Dendritic cell treated with granulocyte-macrophage colony-stimulating factor and Interleukin-4, amounts not matched to agents 40 ng/mL and 50 ng/mL, for 4 days (primary cell): ENCODE measurements around the gene RTN4RL2.
A peak's percentile ranks its signal among the peaks of the same experiment; 100 is the strongest.

Source experiments
- H3K27ac Mint-ChIP-seq: one replicate; pipeline ENCODE4 v1.8.0; 2022; ENCODE audit warnings: mild to moderate bottlenecking, mixed read lengths
- H3K27me3 Mint-ChIP-seq: one replicate; pipeline ENCODE4 v1.8.0; 2022; ENCODE audit warnings: mild to moderate bottlenecking, mixed read lengths
- H3K36me3 Mint-ChIP-seq: one replicate; pipeline ENCODE4 v1.8.0; 2022; ENCODE audit warnings: low read depth, mixed read lengths
- H3K4me1 Mint-ChIP-seq: one replicate; pipeline ENCODE4 v1.8.0; 2022; ENCODE audit warnings: low read depth, mixed read lengths
- H3K4me3 Mint-ChIP-seq: one replicate; pipeline ENCODE4 v1.8.0; 2022; ENCODE audit warnings: mild to moderate bottlenecking, moderate library complexity, mixed read lengths
- H3K9me3 Mint-ChIP-seq: one replicate; pipeline ENCODE4 v1.8.0; 2022; ENCODE audit warnings: mixed read lengths
- intact Hi-C: fragments of 100-400 bp; cut with micrococcal nuclease; formaldehyde crosslinking; loops from one replicate; pipeline ENCODE4 v1.15.0; 2022

RTN4RL2 gene

DNA sequence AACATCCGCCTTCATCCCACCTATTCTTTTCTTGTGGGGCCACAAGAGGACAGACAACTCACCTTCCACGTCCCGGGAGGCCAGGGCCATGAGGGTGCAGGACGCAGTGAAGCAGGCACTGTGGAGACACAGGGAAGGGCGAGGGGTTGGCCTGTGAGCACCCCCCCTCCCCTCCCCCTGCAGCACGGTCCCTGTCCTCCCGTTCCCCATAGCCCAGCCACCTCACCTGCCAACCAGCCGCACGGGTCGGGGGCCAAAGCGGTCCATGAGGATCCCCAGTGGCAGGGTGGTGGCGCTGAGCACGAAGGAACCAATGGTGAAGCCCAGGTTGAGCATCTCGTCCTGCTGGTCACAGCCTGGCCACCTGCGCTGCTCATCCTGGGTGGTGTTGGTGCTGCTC lies 40.6 kb downstream of the RTN4RL2 start:
- peaks cover 9% of the 10 kb centered on the region for H3K4me1 Mint-ChIP-seq
- no peak overlapping the region for H3K4me3 Mint-ChIP-seq
- no peak overlapping the region for H3K27ac Mint-ChIP-seq
- no peaks in the 10 kb centered on the region for H3K9me3 Mint-ChIP-seq
- intact Hi-C loops, result no loop called here
- H3K27me3 Mint-ChIP-seq, result no peaks in the 10 kb centered on the region
- peaks cover 4% of the 10 kb centered on the region for H3K36me3 Mint-ChIP-seq

DNA sequence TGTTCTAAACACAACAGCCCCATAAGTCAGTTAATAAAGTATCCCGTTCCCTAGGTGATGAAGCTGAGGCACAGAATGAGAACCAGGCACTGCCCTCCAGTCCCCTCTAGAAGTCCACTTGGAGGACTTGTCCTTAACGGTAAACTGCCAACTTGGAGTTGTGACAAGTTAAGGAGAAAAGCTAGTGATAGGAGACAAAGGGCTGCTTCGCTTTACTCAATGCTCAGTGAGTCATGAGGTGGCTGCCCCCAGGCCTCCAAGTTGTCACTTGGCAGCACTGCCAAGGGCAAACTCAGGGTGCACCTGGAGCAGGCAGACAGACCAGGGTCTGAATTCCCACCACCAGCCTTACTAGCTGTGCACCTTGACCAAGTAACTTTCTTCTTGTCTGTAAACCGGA lies 41.6 kb downstream of the RTN4RL2 start:
- Mint-ChIP-seq H3K36me3 (peaks cover 4% of the 10 kb centered on the region), H3K4me1 (peaks cover 9% of the 10 kb centered on the region), H3K27me3 (no peaks in the 10 kb centered on the region), H3K27ac (no peak overlapping the region), H3K9me3 (no peaks in the 10 kb centered on the region), H3K4me3 (no peak overlapping the region)
- intact Hi-C loops, result no loop called here

DNA sequence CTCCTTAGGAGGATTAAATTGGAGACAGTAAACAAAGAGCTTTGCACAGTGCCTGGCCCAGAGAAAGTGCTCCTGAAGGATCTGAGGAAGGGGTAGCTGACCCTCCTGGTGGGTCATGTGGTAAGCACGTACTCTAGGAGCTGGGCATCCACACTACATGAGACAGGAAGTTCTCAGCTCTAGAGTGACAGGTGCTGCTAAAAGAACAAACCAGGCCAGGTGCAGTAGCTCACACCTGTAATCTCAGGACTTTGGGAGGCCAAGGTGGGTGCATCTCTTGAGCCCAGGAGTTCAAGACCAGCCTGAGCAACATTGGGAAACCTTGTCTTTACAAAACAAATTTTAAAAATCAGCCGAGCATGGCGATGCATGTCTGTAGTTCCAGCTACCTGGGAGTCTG lies 42.0 kb downstream of the RTN4RL2 start:
- no peaks in the 10 kb centered on the region for H3K9me3 Mint-ChIP-seq
- H3K4me1 Mint-ChIP-seq, result peaks cover 9% of the 10 kb centered on the region
- no peaks in the 10 kb centered on the region for H3K27me3 Mint-ChIP-seq
- no peak overlapping the region for H3K4me3 Mint-ChIP-seq
- H3K27ac Mint-ChIP-seq, result no peak overlapping the region
- intact Hi-C loops, result no loop called here
- H3K36me3 Mint-ChIP-seq, result peaks cover 4% of the 10 kb centered on the region

DNA sequence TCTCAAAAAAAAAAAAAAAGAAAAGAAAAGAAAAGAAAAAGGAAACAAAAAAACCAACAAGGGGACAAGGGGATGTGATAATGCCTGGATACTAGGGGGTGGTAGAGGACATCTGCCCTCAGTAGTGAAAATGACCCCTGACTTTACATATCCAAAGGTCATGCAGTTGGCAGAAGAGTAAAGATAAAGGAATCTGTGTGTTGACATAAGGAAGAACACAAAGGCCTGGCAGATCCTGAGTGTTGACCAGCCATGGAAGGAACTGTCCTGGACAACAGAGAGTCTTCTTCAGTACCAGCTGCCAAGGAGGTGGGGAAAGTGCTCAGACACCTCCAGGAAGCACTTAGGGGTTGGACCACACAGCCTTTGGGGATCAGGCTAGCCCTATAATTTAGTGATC lies 42.5 kb downstream of the RTN4RL2 start:
- intact Hi-C loops, result no loop called here
- Mint-ChIP-seq H3K9me3 (no peaks in the 10 kb centered on the region), H3K36me3 (peaks cover 4% of the 10 kb centered on the region), H3K4me1 (peaks cover 9% of the 10 kb centered on the region), H3K27me3 (no peaks in the 10 kb centered on the region), H3K4me3 (no peak overlapping the region), H3K27ac (no peak overlapping the region)

DNA sequence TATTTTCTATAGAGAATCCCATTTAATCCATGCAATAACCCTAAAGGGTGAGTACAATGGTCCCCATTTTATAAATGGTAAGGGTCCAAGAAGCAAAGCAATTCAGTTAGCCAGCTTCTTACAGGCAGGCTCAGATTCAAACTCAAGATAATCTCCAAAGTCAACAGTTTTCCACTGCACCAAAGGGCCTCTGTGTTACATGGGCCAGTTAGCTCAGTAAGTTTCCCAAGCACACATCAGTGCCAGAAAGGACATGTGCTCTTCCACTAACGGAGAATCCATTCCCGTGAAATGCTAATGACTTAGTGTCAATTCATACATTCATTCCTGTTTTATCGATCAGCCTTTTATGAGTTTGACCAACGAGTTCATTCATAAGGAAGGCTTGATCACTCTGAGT lies 44.2 kb downstream of the RTN4RL2 start:
- Mint-ChIP-seq H3K9me3 (no peaks in the 10 kb centered on the region), H3K27me3 (no peaks in the 10 kb centered on the region), H3K4me3 (no peak overlapping the region)

DNA sequence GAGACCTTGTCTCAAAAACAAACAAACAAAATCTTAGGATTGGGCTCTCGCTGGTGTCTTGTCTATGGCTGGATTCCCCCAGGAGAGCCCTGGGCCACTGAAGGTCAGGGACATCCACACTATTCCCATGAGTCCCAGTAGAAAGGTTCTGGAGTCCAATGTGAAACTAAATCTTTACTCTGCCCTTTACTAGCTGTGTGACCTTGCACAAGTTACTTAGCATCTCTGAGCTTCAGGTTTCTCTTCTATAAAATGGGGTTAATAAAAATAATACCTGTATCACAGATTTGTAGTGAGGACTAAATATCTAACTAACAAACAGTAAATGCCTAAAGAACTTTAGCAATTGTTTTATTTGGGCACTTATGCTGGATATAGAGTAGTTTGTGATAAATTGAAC lies 46.2 kb downstream of the RTN4RL2 start:
- Mint-ChIP-seq H3K4me3 (no peak overlapping the region), H3K27me3 (no peaks in the 10 kb centered on the region), H3K36me3 (no peaks in the 10 kb centered on the region), H3K4me1 (no peaks in the 10 kb centered on the region), H3K9me3 (no peaks in the 10 kb centered on the region), H3K27ac (no peak overlapping the region)
- intact Hi-C loops, result no loop called here

More for the DNA sequence above, 44.2 kb downstream of the RTN4RL2 start:
- H3K4me1 Mint-ChIP-seq, result peaks cover 9% of the 10 kb centered on the region
- peaks cover 4% of the 10 kb centered on the region for H3K36me3 Mint-ChIP-seq
- no peak overlapping the region for H3K27ac Mint-ChIP-seq
- intact Hi-C loops, result no loop called here

DNA sequence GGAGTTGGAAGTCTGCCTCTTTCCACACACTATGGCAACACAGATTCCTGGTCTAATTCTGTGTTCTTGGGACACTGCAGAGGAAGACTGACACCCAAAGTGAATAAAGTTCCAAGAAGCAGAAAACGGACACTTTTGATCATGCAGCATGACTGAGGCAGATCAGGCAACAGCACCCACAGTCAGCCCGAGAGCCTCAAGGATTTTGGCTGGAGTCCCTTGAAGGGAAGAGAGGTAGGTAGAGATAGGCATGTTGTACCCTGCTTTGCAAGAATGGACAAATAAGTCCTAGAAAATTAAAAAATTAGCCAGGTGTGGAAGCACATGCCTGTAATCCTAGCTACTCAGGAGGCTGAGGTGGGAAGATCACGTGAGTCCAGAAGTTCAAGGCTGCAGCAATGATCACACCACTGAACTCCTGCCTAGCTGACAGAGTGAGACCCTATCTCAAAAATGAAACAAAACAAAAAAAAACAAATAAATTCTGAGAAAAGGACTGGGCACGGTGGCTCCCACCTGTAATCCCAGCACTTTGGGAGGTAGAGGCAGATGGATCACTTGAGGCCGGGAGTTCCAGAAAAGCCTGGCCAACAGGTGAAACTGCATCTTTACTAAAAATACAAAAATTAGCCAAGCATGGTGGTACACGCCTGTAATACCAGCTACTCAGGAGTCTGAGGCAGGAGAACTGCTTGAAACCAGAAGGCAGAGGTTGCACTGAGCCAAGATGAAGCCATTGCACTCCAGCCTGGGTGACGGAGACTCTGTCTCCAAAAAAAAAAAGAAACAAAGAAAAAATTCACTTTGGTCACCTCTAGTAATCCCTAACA lies 48.2 kb downstream of the RTN4RL2 start:
- H3K27me3 Mint-ChIP-seq, result peaks cover 1% of the 10 kb centered on the region
- H3K4me1 Mint-ChIP-seq, result no peaks in the 10 kb centered on the region
- H3K27ac Mint-ChIP-seq, result no peak overlapping the region
- intact Hi-C loops, result no loop called here
- H3K36me3 Mint-ChIP-seq, result no peaks in the 10 kb centered on the region
- no peak overlapping the region for H3K4me3 Mint-ChIP-seq
- no peaks in the 10 kb centered on the region for H3K9me3 Mint-ChIP-seq

DNA sequence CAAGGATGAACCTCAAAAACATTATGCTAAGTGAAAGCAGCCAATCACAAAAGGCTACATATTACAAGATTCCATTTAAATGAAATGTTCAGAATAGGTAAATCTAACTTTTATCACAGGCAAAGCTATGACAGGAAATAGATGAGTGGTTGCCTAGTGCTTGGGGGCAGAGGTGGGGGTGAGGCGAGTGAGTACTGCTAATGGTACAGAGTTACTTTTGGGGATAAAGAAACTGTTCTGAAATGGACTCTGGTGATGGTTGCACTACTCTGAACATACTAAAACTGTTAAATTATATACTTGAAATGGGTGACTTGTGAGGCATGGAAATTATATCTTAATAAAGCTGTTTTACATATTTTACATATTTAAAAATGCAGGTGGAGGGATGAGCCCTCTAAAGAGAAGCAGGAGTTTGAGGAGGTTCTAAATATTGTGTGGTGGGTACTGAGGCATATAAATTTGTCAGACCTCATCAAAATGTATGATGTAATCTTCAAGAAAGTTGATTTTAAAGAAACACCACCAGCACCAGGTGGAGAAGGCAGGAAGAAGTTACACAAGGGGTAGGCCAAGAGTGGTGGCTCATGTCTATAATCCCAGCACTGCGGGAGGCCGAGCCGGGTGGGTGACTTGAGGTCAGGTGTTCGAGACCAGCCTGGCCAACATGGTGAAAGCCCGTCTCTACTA lies 51.6 kb downstream of the RTN4RL2 start:
- intact Hi-C loops, result no loop called here
- H3K4me3 Mint-ChIP-seq, result no peak overlapping the region
- H3K27me3 Mint-ChIP-seq, result peaks cover 19% of the 10 kb centered on the region
- H3K27ac Mint-ChIP-seq, result no peak overlapping the region
- H3K4me1 Mint-ChIP-seq, result peaks cover 26% of the 10 kb centered on the region
- H3K36me3 Mint-ChIP-seq, result peaks cover 14% of the 10 kb centered on the region
- no peaks in the 10 kb centered on the region for H3K9me3 Mint-ChIP-seq

DNA sequence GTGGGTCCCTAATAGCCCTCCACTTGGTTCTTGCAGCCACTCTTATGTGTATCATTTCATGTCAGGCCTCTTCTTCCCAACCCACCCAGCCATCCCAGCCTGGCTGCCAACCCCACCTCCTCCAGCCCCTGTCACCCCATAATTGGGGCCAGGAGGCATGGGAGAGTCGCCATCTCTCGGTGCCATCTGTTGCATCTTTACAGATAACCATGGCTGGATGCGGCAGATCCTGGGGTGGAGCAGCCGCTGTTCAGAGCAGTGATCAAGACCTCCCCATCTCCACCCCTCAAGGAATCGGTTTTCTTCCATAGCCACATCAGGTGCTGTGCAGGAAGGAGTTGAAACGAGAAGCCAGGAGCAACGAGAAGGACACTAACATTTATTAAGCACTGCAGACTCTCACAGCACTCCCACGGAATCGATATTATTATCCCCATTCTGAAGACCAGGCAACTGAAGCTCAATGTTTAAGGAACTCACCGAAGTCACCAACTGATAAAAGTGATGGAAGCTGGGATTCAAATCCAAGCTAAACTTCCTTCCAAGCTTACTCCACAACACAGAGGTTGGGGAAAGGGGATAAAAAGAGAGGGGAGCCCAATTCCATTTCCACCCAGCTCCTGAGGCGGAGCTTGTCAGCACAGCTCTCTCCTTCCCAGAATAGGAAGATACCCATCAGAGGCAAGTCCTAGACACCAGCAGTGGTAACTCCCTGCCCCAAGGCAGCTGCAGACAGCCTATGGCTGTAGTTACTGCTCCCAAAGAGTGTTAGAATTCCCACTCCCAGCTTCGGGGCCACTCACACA lies 52.5 kb downstream of the RTN4RL2 start:
- no peak overlapping the region for H3K4me3 Mint-ChIP-seq
- no peak overlapping the region for H3K27ac Mint-ChIP-seq
- intact Hi-C loops, result no loop called here
- H3K9me3 Mint-ChIP-seq, result no peaks in the 10 kb centered on the region
- H3K4me1 Mint-ChIP-seq, result peaks cover 29% of the 10 kb centered on the region
- H3K36me3 Mint-ChIP-seq, result peaks cover 14% of the 10 kb centered on the region
- peaks cover 19% of the 10 kb centered on the region for H3K27me3 Mint-ChIP-seq

DNA sequence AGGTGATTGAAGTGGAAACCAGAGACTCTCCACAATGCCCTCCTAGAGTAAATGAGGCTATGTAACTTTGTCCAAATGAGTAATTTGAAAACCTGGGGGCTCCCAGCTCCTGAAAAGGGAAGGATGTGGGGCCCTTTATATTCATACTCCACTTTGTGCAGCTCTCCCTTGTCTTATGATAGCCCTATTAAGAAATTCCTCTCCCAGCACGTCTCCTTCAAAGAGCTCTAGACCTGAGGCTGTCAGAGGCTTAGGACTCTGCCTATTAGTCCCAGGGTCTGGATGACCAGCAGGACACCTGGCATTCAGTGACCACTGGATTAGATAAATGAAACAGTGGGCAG lies 53.1 kb downstream of the RTN4RL2 start:
- Mint-ChIP-seq H3K9me3 (no peaks in the 10 kb centered on the region), H3K4me3 (no peak overlapping the region), H3K4me1 (peaks cover 30% of the 10 kb centered on the region), H3K27ac (no peak overlapping the region), H3K27me3 (peaks cover 19% of the 10 kb centered on the region), H3K36me3 (peaks cover 14% of the 10 kb centered on the region)
- intact Hi-C loops, result no loop called here

DNA sequence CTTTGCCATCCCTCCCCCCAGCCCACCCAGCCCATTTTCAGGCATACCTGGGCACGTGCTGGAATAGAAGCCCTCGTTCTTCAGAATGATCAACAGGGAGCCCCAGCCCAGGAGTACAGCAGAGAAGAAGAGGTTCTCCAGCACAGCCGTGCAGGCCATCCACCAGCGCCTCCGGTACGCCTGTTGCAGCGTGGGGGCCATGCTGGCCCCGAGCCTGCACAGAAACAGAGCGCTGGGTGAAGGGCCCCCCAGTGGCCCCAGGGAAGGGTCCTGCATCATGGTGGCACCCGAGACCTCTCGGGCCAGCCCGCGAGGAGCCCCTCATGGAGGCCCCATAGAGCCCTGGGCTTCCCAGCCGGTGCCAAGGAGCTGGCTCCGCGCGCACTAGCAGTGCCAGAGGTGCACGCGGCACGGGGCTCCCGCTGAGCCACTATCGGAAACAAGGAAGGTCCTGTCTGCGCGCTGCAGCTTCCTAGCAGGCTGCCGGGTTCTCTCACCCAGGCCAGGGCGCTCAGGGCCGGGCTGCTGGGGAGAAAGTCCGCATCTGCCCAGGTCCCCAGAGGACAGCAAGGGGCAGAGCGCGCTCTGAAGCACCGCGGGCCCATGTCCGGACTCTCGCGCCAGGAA lies 53.7 kb downstream of the RTN4RL2 start:
- Mint-ChIP-seq H3K27me3 (peaks cover 19% of the 10 kb centered on the region), H3K9me3 (no peaks in the 10 kb centered on the region), H3K36me3 (peaks cover 14% of the 10 kb centered on the region), H3K27ac (no peak overlapping the region), H3K4me1 (peaks cover 35% of the 10 kb centered on the region), H3K4me3 (peak overlapping the region; percentile 99)
- intact Hi-C loops, result no loop called here

DNA sequence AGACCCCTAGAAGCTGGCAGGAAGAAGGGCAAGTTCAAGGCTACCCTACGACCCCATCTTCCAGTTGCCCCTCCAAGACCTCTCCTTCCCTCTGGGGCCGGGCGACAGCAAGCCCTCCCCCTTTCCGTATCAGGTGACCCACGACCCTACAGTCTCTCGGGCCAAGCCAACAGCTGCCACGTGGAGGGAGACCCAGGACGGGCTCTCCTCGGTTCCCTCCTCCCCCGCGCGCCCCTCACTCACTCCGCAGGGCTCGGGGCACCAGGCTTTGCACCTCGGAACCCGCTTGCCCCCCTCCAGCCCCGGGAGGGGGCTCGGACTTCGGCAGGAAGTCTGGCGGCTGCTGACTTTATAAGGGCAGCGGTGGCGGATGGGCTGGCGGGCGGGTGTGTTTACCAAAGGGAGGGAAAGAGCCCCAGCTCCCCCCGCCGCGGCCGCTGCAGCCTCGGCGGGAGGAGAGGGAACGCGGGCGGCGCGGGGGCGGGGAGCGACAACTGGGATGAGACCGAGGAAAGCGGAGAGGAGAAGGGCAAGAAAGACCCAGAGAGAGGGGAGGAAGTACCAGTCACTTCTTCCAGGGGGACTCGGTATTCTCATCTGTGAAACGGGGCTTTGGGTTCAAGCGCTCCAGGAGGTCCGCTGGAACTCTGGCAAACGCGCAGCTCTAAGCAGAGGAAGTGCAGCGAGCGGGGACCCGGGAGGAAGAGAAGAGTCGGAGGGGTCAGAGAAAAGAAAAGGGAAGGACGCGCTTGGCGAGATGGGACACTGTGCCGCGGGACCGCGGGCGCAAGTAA lies 54.4 kb downstream of the RTN4RL2 start:
- Mint-ChIP-seq H3K9me3 (no peaks in the 10 kb centered on the region), H3K4me1 (peaks cover 35% of the 10 kb centered on the region), H3K27ac (peak overlapping the region; percentile 77)

DNA sequence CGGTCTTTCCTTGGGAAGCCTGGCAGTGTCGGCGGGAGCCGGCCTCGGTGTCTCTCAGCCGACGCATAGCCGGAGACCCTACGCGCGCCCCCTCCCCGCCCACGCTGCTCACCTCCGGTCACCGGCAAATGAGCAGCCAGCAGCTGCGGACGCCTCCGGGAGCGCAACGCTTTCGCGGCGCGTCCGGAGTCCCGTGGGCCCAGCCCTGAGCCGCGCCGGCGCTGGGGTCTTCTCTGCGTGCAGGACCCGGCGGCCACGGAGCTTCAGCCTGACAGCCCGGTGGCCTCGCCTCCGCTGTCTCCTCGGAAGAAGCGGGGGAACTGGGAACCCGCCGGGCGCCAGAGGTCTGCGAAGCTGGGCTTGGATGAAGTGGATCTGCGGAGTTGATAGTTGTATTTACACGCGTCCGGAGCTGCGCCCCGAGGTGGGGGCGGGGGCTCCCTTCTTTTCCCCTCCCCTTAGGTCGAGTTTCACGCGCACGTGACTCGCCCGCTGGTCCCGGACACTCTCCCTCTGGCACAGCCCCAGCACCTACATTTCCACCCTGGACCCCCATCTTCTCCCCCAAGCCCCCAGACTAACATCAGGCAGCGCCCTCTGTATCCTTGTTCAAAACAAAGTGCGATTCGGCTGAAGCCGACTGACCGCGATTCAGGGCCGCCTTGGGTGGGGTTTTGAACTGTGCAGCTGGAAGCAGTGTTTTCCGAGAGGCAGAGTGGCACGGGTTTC lies 55.2 kb downstream of the RTN4RL2 start, which contains the start of gene SLC43A1:
Gene SLC43A1, minus strand, starts transcription at position 371 of the 729 bp plus-strand sequence. CDS start 1,591 bp downstream, outside the sequence.
- no peaks in the 10 kb centered on the region for H3K9me3 Mint-ChIP-seq
- H3K4me3 Mint-ChIP-seq, result peak within 1 kb of the TSS; percentile 99
- peaks cover 19% of the 10 kb centered on the region for H3K27me3 Mint-ChIP-seq
- peaks cover 35% of the 10 kb centered on the region for H3K4me1 Mint-ChIP-seq
- peaks cover 14% of the 10 kb centered on the region for H3K36me3 Mint-ChIP-seq
- H3K27ac Mint-ChIP-seq, result peak within 1 kb of the TSS; percentile 77
- intact Hi-C loops, result no loop called here

More for the DNA sequence above, 54.4 kb downstream of the RTN4RL2 start:
- intact Hi-C loops, result no loop called here
- Mint-ChIP-seq H3K27me3 (peaks cover 19% of the 10 kb centered on the region), H3K36me3 (peaks cover 14% of the 10 kb centered on the region), H3K4me3 (peak overlapping the region; percentile 99)
